Stimulated activated naive B cell treated with anti-CD40 and anti-IgM and Interleukin-4, amounts not matched to agents 10 μg/mL and 1 μg/mL and 100 μg/mL, for 72 hours (primary cell): Measurements from ENCODE around the gene SPRYD4.
"Not testable (repeated sequence)": the region's sequence is repeated elsewhere in the genome, so short reads cannot be mapped to it uniquely, and the experiment has no call there.

Source experiments
- ATAC-seq, 2 donors: fragments of 150-1000 bp; cut with Tn5 transposase; replicated peaks; 2 replicates each; pipeline ENCODE4 v1.10.0; 2021; ENCODE audit warnings: moderate library complexity in 1 of 2
- DNase-seq: peaks from one replicate; pipeline ENCODE4 v3.0.0; 2021
- H3K27ac Mint-ChIP-seq: one replicate; pipeline ENCODE4 v1.8.0; 2022; ENCODE audit warnings: mild to moderate bottlenecking, mixed read lengths
- H3K27me3 Mint-ChIP-seq, 2 donors: one replicate each; pipeline ENCODE4 v1.8.0; 2022; ENCODE audit warnings: mixed read lengths in 2 of 2
- H3K36me3 Mint-ChIP-seq, 2 donors: one replicate each; pipeline ENCODE4 v1.8.0; 2022; ENCODE audit warnings: mixed read lengths in 2 of 2, mild to moderate bottlenecking in 1 of 2
- H3K4me1 Mint-ChIP-seq, 2 donors: one replicate each; pipeline ENCODE4 v1.8.0; 2022; ENCODE audit warnings: mixed read lengths in 2 of 2, mild to moderate bottlenecking in 1 of 2
- H3K4me3 Mint-ChIP-seq, 2 donors: one replicate each; pipeline ENCODE4 v1.8.0; 2022; ENCODE audit warnings: mild to moderate bottlenecking in 2 of 2, mixed read lengths in 2 of 2, moderate library complexity in 1 of 2
- H3K9me3 Mint-ChIP-seq, 2 donors: one replicate each; pipeline ENCODE4 v1.8.0; 2022; ENCODE audit warnings: mixed read lengths in 2 of 2, mild to moderate bottlenecking in 1 of 2

Gene SPRYD4

GRCh38 chr12:56488041-56488955 lies 19.9 kb downstream of the SPRYD4 start, which contains the start of gene GLS2:
Gene GLS2, minus strand, starts transcription at chr12:56488161. Its CDS starts 43 bp downstream, at chr12:56488118.
- peak within 1 kb of the TSS; percentile 78 for H3K27ac Mint-ChIP-seq
- DNase-seq, result peak; percentile 70
- H3K4me3 Mint-ChIP-seq, result peak within 1 kb of the TSS; percentile 85 to 96
- ATAC-seq, result peak; percentile 97
- peaks cover 2 to 19% of the 10 kb centered on the region in 2 donors for H3K36me3 Mint-ChIP-seq
- peaks cover 15 to 22% of the 10 kb centered on the region in 2 donors for H3K27me3 Mint-ChIP-seq
- peaks cover 0 to 2% of the 10 kb centered on the region in 2 donors for H3K9me3 Mint-ChIP-seq
- peaks cover 16 to 25% of the 10 kb centered on the region in 2 donors for H3K4me1 Mint-ChIP-seq

- H3K9me3 Mint-ChIP-seq, result peaks cover 0 to 2% of the 10 kb centered on the region in 2 donors
- ATAC-seq (no peak), DNase-seq (no peak)
- peaks cover 16 to 25% of the 10 kb centered on the region in 2 donors for H3K4me1 Mint-ChIP-seq
- peaks cover 15 to 25% of the 10 kb centered on the region in 2 donors for H3K27me3 Mint-ChIP-seq
- peaks cover 5 to 19% of the 10 kb centered on the region in 2 donors for H3K36me3 Mint-ChIP-seq
- no peak overlapping the region for H3K4me3 Mint-ChIP-seq
- no peak overlapping the region for H3K27ac Mint-ChIP-seq
These were observed 22.0 kb downstream of the SPRYD4 start for GRCh38 chr12:56490360-56490759.

DNA sequence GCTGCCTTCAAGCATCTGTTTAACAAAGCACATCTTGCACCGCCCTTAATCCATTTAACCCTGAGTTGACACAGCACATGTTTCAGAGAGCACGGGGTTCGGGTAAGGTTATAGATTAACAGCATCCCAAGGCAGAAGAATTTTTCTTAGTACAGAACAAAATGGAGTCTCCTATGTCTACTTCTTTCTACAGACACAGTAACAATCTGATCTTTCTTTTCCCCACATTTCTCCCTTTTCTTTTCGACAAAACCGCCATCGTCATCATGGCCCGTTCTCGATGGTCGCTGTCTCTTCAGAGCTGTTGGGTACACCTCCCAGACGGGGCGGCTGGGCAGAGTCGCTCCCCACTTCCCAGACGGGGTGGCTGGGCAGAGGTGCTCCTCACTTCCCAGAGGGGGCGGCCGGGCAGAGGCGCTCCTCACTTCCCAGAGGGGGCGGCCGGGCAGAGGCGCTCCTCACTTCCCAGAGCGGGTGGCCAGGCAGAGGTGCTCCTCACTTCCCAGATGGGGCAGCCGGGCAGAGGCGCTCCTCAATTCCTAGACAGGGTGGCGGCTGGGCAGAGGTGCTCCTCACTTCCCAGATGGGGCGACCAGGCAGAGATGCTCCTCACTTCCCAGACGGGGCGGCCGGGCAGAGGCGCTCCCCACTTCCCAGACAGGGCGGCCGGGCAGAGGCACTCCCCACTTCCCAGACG lies 25.2 kb downstream of the SPRYD4 start:
- H3K36me3 Mint-ChIP-seq, H3K9me3 Mint-ChIP-seq, H3K4me3 Mint-ChIP-seq, H3K27ac Mint-ChIP-seq, H3K4me1 Mint-ChIP-seq, ATAC-seq, DNase-seq: not testable (repeated sequence)
- H3K27me3 Mint-ChIP-seq, result peaks cover 11 to 20% of the 10 kb centered on the region in 2 donors

GRCh38 chr12:56494106-56494415 lies 25.7 kb downstream of the SPRYD4 start:
- not testable (repeated sequence) for H3K9me3 Mint-ChIP-seq, ATAC-seq, H3K36me3 Mint-ChIP-seq, H3K4me3 Mint-ChIP-seq, DNase-seq, H3K4me1 Mint-ChIP-seq, H3K27ac Mint-ChIP-seq
- peaks cover 11 to 19% of the 10 kb centered on the region in 2 donors for H3K27me3 Mint-ChIP-seq

- not testable (repeated sequence) for H3K36me3 Mint-ChIP-seq, H3K4me3 Mint-ChIP-seq, H3K27ac Mint-ChIP-seq, DNase-seq, H3K9me3 Mint-ChIP-seq, ATAC-seq, H3K4me1 Mint-ChIP-seq
- H3K27me3 Mint-ChIP-seq, result peaks cover 11 to 19% of the 10 kb centered on the region in 2 donors
These were observed 26.1 kb downstream of the SPRYD4 start for GRCh38 chr12:56494481-56494880.

DNA sequence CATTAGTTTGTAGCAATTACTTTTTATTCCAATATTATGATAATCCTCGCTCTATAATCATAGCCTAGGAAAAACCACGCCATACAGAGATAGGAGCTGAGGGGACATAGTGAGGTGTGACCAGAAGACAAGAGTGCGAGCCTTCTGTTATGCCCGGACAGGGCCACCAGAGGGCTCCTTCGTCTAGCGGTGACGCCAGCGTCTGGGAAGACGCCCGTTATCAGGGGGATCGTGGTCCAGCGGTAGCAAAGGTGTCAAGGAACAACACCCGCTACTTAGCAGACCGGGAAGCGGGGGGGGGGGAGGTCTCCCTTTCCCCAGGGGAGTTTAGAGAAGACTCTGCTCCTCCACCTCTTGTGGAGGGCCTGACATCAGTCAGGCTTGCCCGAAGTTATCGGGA lies 28.3 kb downstream of the SPRYD4 start:
- H3K27me3 Mint-ChIP-seq, ATAC-seq, H3K4me1 Mint-ChIP-seq, H3K9me3 Mint-ChIP-seq, H3K36me3 Mint-ChIP-seq, H3K27ac Mint-ChIP-seq: not testable (repeated sequence)
- H3K4me3 Mint-ChIP-seq, result peak overlapping the region; percentile 61 to 71
- peak; percentile 51 for DNase-seq

GRCh38 chr12:56498126-56498902 lies 29.9 kb downstream of the SPRYD4 start:
- not testable (repeated sequence) for H3K4me3 Mint-ChIP-seq, H3K36me3 Mint-ChIP-seq, H3K27ac Mint-ChIP-seq, H3K4me1 Mint-ChIP-seq, DNase-seq, H3K9me3 Mint-ChIP-seq, H3K27me3 Mint-ChIP-seq, ATAC-seq

DNA sequence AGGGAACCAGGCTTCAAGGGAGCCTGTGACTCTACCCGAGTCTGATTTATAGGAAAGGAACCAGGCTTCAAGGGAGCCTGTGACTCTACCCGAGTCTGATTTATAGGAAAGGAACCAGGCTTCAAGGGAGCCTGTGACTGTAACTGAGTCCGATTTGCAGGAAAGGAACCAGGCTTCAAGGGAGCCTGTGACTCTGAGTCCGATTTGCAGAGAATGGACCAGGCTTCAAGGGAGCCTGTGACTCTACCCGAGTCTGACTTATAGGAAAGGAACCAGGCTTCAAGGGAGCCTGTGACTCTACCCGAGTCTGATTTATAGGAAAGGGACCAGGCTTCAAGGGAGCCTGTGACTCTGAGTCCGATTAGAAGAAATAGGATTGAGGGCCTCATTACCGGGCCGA lies 31.1 kb downstream of the SPRYD4 start:
- not testable (repeated sequence) for H3K4me1 Mint-ChIP-seq, H3K36me3 Mint-ChIP-seq, H3K9me3 Mint-ChIP-seq, H3K27ac Mint-ChIP-seq, ATAC-seq, H3K27me3 Mint-ChIP-seq, H3K4me3 Mint-ChIP-seq, DNase-seq

- not testable (repeated sequence) for H3K36me3 Mint-ChIP-seq, DNase-seq, H3K9me3 Mint-ChIP-seq, ATAC-seq, H3K4me1 Mint-ChIP-seq, H3K4me3 Mint-ChIP-seq, H3K27ac Mint-ChIP-seq, H3K27me3 Mint-ChIP-seq
These were observed 31.5 kb downstream of the SPRYD4 start for GRCh38 chr12:56499879-56500278.

- Mint-ChIP-seq H3K9me3 (no peaks in the 10 kb centered on the region), H3K27me3 (peaks cover 10 to 15% of the 10 kb centered on the region in 2 donors), H3K36me3 (no peaks in the 10 kb centered on the region), H3K4me1 (peaks cover 1 to 7% of the 10 kb centered on the region in 2 donors), H3K27ac (no peak overlapping the region), H3K4me3 (no peak overlapping the region)
- ATAC-seq (no peak), DNase-seq (no peak)
These were observed 42.4 kb downstream of the SPRYD4 start for GRCh38 chr12:56510786-56511185.

- not testable (repeated sequence) for H3K9me3 Mint-ChIP-seq, ATAC-seq, H3K4me3 Mint-ChIP-seq, DNase-seq, H3K27ac Mint-ChIP-seq, H3K36me3 Mint-ChIP-seq
- H3K27me3 Mint-ChIP-seq, result peaks cover 10 to 15% of the 10 kb centered on the region in 2 donors
- H3K4me1 Mint-ChIP-seq, result peaks cover 5 to 12% of the 10 kb centered on the region in 2 donors
These were observed 45.6 kb downstream of the SPRYD4 start for GRCh38 chr12:56514014-56514318.

- ATAC-seq (no peak), DNase-seq (no peak)
- Mint-ChIP-seq H3K9me3 (no peaks in the 10 kb centered on the region), H3K36me3 (no peaks in the 10 kb centered on the region), H3K27ac (no peak overlapping the region), H3K4me3 (no peak overlapping the region), H3K4me1 (peaks cover 10 to 38% of the 10 kb centered on the region in 2 donors), H3K27me3 (no peaks in the 10 kb centered on the region)
These were observed 49.5 kb downstream of the SPRYD4 start for GRCh38 chr12:56517854-56518253.

GRCh38 chr12:56518570-56518969 lies 50.2 kb downstream of the SPRYD4 start:
- H3K27ac Mint-ChIP-seq, result no peak overlapping the region
- no peak overlapping the region for H3K4me3 Mint-ChIP-seq
- peaks cover 10 to 39% of the 10 kb centered on the region in 2 donors for H3K4me1 Mint-ChIP-seq
- ATAC-seq, result no peak
- H3K9me3 Mint-ChIP-seq, result no peaks in the 10 kb centered on the region
- H3K36me3 Mint-ChIP-seq, result no peaks in the 10 kb centered on the region
- H3K27me3 Mint-ChIP-seq, result no peaks in the 10 kb centered on the region
- no peak for DNase-seq

- no peaks in the 10 kb centered on the region for H3K27me3 Mint-ChIP-seq
- H3K4me3 Mint-ChIP-seq, result no peak overlapping the region
- no peak for ATAC-seq
- H3K4me1 Mint-ChIP-seq, result peaks cover 9 to 34% of the 10 kb centered on the region in 2 donors
- DNase-seq, result no peak
- no peak overlapping the region for H3K27ac Mint-ChIP-seq
- no peaks in the 10 kb centered on the region for H3K9me3 Mint-ChIP-seq
- no peaks in the 10 kb centered on the region for H3K36me3 Mint-ChIP-seq
These were observed 51.7 kb downstream of the SPRYD4 start for GRCh38 chr12:56520048-56520447.
